GM23338 (cell line): ENCODE results near the gene CDKAL1.

Source experiments
- EZH2 ChIP-seq: fragments of 200-600 bp; sonication (generic); IDR thresholded peaks from one replicate; pipeline ENCODE4 v1.8.0; 2017; ENCODE audit warnings: antibody characterized with exemption, mild to moderate bottlenecking, low read depth; ENCODE audit not compliant: unreplicated experiment
- POLR2AphosphoS5 ChIP-seq: IDR thresholded peaks from 2 replicates; pipeline ENCODE4 v1.6.1; 2016; ENCODE audit warnings: antibody characterized with exemption, low read depth

- TF ChIP-seq EZH2: no peak
- no peak for TF ChIP-seq POLR2AphosphoS5
These were observed 313.6 kb downstream of the CDKAL1 start for GRCh38 chr6:20847904-20848303.
